Measurements from ENCODE around the gene IGSF21. TPM values are rescaled to one million over a fixed set of nuclear protein-coding genes. Genes with fewer than 3 reads are reported as not detected.

IGSF21 gene
- total RNA-seq, 1 donor from 2014 or later, result 3.2 TPM

- H3K27me3 ChIP-seq, result no peaks in the 10 kb centered on the region
- intact Hi-C loops (cut with DNase I), result no loop called here
These were observed 185.7 kb downstream of the IGSF21 start for GRCh38 chr1:18293291-18293690.

GRCh38 chr1:18294437-18295176, 187.0 kb downstream of the IGSF21 start:
- intact Hi-C loops (cut with DNase I), result no loop called here
- Histone ChIP-seq H3K4me1 (no peaks in the 10 kb centered on the region), H3K27ac (no peak overlapping the region), H3K4me3 (no peak overlapping the region), H3K27me3 (no peaks in the 10 kb centered on the region), H3K36me3 (no peaks in the 10 kb centered on the region), H3K9me3 (no peaks in the 10 kb centered on the region)
- no peak for DNase-seq (ENCODE audit: extremely low spot score in 2 of 2)
- TF ChIP-seq CTCF (IDR thresholded peaks at IDR 0.05) (no peak), POLR2A (IDR thresholded peaks at IDR 0.05) (no peak), POLR2AphosphoS5 (IDR thresholded peaks at IDR 0.05; ENCODE audit: insufficient read depth in 1 of 2, low read depth in 1 of 2) (no peak)

More at GRCh38 chr1:18293291-18293690, 185.7 kb downstream of the IGSF21 start:
- no peak for DNase-seq (ENCODE audit: extremely low spot score in 2 of 2)
- Histone ChIP-seq H3K4me3 (no peak overlapping the region), H3K36me3 (no peaks in the 10 kb centered on the region), H3K9me3 (no peaks in the 10 kb centered on the region), H3K27ac (no peak overlapping the region), H3K4me1 (no peaks in the 10 kb centered on the region)
- TF ChIP-seq CTCF (IDR thresholded peaks at IDR 0.05) (no peak), POLR2AphosphoS5 (IDR thresholded peaks at IDR 0.05; ENCODE audit: insufficient read depth in 1 of 2, low read depth in 1 of 2) (no peak), POLR2A (IDR thresholded peaks at IDR 0.05) (no peak)

- intact Hi-C loops (cut with DNase I), result no loop called here
- no peaks in the 10 kb centered on the region for H3K36me3 ChIP-seq
- H3K27ac ChIP-seq, result no peak overlapping the region
- H3K4me3 ChIP-seq, result no peak overlapping the region
- no peaks in the 10 kb centered on the region for H3K27me3 ChIP-seq
- TF ChIP-seq POLR2A (IDR thresholded peaks at IDR 0.05) (no peak), CTCF (IDR thresholded peaks at IDR 0.05) (no peak), POLR2AphosphoS5 (IDR thresholded peaks at IDR 0.05; ENCODE audit: insufficient read depth in 1 of 2, low read depth in 1 of 2) (no peak)
- no peaks in the 10 kb centered on the region for H3K4me1 ChIP-seq
- DNase-seq (ENCODE audit: extremely low spot score in 2 of 2), result no peak
- H3K9me3 ChIP-seq, result no peaks in the 10 kb centered on the region
These were observed 190.5 kb downstream of the IGSF21 start for GRCh38 chr1:18297896-18298648.

GRCh38 chr1:18299441-18300338, 192.1 kb downstream of the IGSF21 start:
- TF ChIP-seq CTCF (IDR thresholded peaks at IDR 0.05), result peak in 1 of 3 experiments; percentile 19
- no peak for TF ChIP-seq POLR2A (IDR thresholded peaks at IDR 0.05)
- no peaks in the 10 kb centered on the region for H3K4me1 ChIP-seq
- H3K27ac ChIP-seq, result no peak overlapping the region
- intact Hi-C loops (cut with DNase I), result no loop called here
- no peaks in the 10 kb centered on the region for H3K27me3 ChIP-seq
- H3K4me3 ChIP-seq, result no peak overlapping the region
- DNase-seq (ENCODE audit: extremely low spot score in 2 of 2), result no peak
- H3K36me3 ChIP-seq, result no peaks in the 10 kb centered on the region
- H3K9me3 ChIP-seq, result no peaks in the 10 kb centered on the region

Data from vagina (tissue), 2 donors.